Glutamatergic neuron (in vitro differentiated cells): ENCODE results near the gene RAVER2. TPM values are rescaled to one million over a fixed set of nuclear protein-coding genes. Genes with fewer than 3 reads are reported as not detected.
A peak's percentile ranks its signal among the peaks of the same experiment; 100 is the strongest.

ENCODE experiments used
- DNase-seq: peaks from one replicate; pipeline ENCODE4 v3.0.0; 2022
- H3K27ac Mint-ChIP-seq: one replicate; pipeline ENCODE4 v1.8.0; 2020; ENCODE audit warnings: mild to moderate bottlenecking, mixed read lengths, inconsistent platforms; ENCODE audit not compliant: unreplicated experiment
- H3K27me3 Mint-ChIP-seq: one replicate; pipeline ENCODE4 v1.8.0; 2020; ENCODE audit warnings: mild to moderate bottlenecking, moderate library complexity, mixed read lengths, inconsistent platforms; ENCODE audit not compliant: unreplicated experiment
- H3K36me3 Mint-ChIP-seq: one replicate; pipeline ENCODE4 v1.8.0; 2020; ENCODE audit warnings: mild to moderate bottlenecking, mixed read lengths, inconsistent platforms; ENCODE audit not compliant: unreplicated experiment
- H3K4me1 Mint-ChIP-seq: one replicate; pipeline ENCODE4 v1.8.0; 2020; ENCODE audit warnings: mild to moderate bottlenecking, low read depth, mixed read lengths, inconsistent platforms; ENCODE audit not compliant: unreplicated experiment
- H3K4me3 Mint-ChIP-seq: one replicate; pipeline ENCODE4 v1.8.0; 2020; ENCODE audit warnings: mild to moderate bottlenecking, mixed read lengths, inconsistent platforms; ENCODE audit not compliant: unreplicated experiment
- H3K9me3 Mint-ChIP-seq: one replicate; pipeline ENCODE4 v1.8.0; 2020; ENCODE audit warnings: mild to moderate bottlenecking, moderate library complexity, mixed read lengths, inconsistent platforms; ENCODE audit not compliant: unreplicated experiment
- total RNA-seq: library from RNA; stranded (reverse); fragmentation: NEBNext Ultra II Directional; extraction: Animal tissue kit (Norgen Biotek cat#: 25700); gene quantifications from one replicate; pipeline ENCODE4 v1.2.1, GENCODE V29; 2021; ENCODE audit not compliant: unreplicated experiment
- TF ChIP-seq, protein P1 (sequence below): fragments of 200-600 bp; sonication (generic); IDR thresholded peaks from one replicate; pipeline ENCODE4 v1.5.0; 2021; ENCODE audit not compliant: partially characterized antibody, unreplicated experiment

The RAVER2 gene
- total RNA-seq, 1 donor from 2014 or later = 4.4 TPM

DNA sequence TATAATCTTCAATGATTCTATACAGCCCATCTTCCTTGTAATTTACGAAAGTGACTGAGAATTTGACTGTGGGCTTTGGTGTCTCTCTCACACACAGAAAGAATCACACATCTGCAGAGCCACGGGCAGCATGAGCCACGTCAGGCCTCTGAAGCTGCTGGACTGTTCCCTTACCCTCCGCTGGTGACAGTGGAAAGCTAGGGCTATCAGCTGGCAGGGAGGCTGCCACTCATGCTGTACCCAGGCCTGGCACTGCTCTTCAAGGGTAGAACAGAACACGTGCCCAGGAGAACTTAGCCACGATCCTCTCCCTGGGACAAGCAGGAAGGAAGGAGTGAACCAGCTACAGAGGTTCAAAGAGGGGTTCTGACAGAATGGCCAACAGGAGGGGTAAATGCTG lies 130.7 kb downstream of the RAVER2 start:
- H3K9me3 Mint-ChIP-seq = no peaks in the 10 kb centered on the region

DNA sequence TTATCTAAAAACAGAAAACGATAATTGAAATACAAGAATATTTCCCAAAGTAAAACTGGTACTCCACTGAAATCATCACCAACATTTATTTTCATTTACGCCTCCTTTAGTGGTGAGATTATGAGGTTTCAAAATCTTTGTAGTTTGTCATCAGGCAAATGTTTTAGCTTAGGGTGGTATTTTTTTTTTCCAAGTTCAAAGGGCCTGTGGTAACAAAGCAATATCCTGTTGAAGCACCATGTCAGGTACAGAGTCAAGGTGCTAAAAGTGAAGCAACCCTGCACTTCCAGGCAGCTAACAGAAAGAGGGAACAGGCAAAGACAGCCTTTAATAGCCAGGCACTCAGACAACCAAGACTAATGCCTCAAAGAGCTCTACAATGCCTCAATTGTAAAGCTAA lies 132.3 kb downstream of the RAVER2 start:
- DNase-seq = no peak
- no peaks in the 10 kb centered on the region for H3K36me3 Mint-ChIP-seq
- H3K4me1 Mint-ChIP-seq = peaks cover 20% of the 10 kb centered on the region
- no peaks in the 10 kb centered on the region for H3K9me3 Mint-ChIP-seq
- H3K27ac Mint-ChIP-seq = no peak overlapping the region
- TF ChIP-seq, protein P1, sequence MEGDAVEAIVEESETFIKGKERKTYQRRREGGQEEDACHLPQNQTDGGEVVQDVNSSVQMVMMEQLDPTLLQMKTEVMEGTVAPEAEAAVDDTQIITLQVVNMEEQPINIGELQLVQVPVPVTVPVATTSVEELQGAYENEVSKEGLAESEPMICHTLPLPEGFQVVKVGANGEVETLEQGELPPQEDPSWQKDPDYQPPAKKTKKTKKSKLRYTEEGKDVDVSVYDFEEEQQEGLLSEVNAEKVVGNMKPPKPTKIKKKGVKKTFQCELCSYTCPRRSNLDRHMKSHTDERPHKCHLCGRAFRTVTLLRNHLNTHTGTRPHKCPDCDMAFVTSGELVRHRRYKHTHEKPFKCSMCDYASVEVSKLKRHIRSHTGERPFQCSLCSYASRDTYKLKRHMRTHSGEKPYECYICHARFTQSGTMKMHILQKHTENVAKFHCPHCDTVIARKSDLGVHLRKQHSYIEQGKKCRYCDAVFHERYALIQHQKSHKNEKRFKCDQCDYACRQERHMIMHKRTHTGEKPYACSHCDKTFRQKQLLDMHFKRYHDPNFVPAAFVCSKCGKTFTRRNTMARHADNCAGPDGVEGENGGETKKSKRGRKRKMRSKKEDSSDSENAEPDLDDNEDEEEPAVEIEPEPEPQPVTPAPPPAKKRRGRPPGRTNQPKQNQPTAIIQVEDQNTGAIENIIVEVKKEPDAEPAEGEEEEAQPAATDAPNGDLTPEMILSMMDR = no peak
- H3K4me3 Mint-ChIP-seq = no peak overlapping the region
- no peaks in the 10 kb centered on the region for H3K27me3 Mint-ChIP-seq

More for the DNA sequence above, 130.7 kb downstream of the RAVER2 start:
- H3K27me3 Mint-ChIP-seq = no peaks in the 10 kb centered on the region
- H3K36me3 Mint-ChIP-seq = no peaks in the 10 kb centered on the region
- peak overlapping the region; percentile 41 for H3K27ac Mint-ChIP-seq
- DNase-seq = no peak
- H3K4me3 Mint-ChIP-seq = no peak overlapping the region
- H3K4me1 Mint-ChIP-seq = peaks cover 20% of the 10 kb centered on the region
- TF ChIP-seq, protein P1 = no peak

DNA sequence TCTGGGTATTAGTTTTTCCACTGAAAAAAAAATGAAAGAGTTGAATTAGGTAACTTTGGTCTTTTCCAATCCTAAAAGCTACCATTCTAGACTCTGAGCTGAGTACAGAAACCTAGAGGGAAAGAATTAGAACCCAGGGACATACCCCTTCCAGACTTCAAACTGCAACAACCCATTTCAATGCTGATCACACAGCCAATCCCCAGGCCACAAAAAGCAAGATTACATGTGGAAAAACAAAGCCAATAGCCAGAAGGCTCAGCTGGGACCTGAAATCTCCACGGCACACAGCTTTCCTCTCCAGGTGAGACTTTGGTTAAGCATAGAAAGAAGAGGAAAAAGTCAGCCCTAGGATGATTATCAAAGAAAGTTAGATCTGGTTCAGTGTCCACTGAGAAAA lies 132.7 kb downstream of the RAVER2 start:
- Mint-ChIP-seq H3K9me3 (no peaks in the 10 kb centered on the region), H3K27ac (no peak overlapping the region), H3K36me3 (no peaks in the 10 kb centered on the region)

DNA sequence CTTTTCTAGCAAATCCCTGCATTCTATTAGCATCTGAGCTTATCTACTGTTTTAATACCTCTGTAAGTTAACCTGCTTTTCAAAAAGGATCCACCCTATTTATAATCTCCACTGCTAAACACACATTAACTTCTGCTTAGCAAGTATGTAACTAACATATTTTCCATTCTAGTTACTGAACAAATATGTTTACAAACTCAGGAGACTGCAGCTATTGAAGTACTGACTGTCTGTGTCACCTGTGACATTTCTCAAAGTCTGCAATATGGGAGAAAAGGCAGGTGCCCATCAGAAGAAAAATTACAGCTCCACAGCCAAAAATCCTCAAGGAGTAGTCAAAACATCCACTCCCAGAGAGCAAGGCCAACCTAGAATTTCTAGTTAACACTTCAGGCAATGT lies 133.2 kb downstream of the RAVER2 start:
- Mint-ChIP-seq H3K9me3 (no peaks in the 10 kb centered on the region), H3K4me3 (no peak overlapping the region), H3K27me3 (no peaks in the 10 kb centered on the region), H3K4me1 (peaks cover 20% of the 10 kb centered on the region), H3K27ac (no peak overlapping the region), H3K36me3 (no peaks in the 10 kb centered on the region)
- TF ChIP-seq, protein P1 = no peak
- DNase-seq = no peak

More for the DNA sequence above, 132.7 kb downstream of the RAVER2 start:
- no peak for DNase-seq
- Mint-ChIP-seq H3K4me1 (peaks cover 20% of the 10 kb centered on the region), H3K27me3 (no peaks in the 10 kb centered on the region), H3K4me3 (no peak overlapping the region)
- TF ChIP-seq, protein P1 = no peak

DNA sequence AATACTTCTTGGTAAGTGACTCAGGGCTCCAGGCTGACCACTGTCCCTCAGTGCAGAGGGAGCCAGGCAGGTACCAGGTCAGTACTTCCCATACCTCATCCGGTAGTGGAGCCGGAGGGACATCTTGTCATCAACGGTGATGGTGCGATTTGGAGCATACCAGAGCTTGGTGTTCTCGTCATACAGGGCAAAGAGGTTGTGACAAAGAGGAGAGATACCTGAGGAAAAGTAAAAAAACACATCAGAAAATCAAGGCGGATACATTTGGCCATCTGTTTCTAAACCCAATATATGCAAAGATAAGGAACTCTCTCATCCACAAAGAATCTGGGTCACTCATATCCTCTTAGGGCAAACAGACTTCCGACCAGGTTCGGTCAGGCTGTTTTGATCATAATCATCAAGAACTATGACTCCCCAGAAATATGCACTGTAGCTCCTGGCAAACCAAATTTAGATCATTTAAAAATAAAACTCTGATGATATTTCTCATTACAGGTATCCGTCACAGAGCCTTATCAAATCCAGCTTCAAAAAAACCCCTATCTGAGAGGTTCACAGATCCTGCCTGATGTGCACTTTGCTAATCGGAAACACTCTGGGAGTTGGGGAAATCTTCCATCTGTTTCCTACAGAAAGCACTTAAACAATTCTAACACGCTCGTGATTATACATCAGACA lies 134.2 kb downstream of the RAVER2 start:
- Mint-ChIP-seq H3K4me3 (no peak overlapping the region), H3K27me3 (no peaks in the 10 kb centered on the region), H3K9me3 (no peaks in the 10 kb centered on the region), H3K27ac (no peak overlapping the region), H3K4me1 (peaks cover 20% of the 10 kb centered on the region), H3K36me3 (no peaks in the 10 kb centered on the region)
- DNase-seq = no peak
- TF ChIP-seq, protein P1 = no peak
